GM19328 (cell line): ENCODE measurements around the gene PTAR1.

Source experiments
- ATAC-seq: cut with Tn5 transposase; IDR thresholded peaks from one replicate; pipeline ENCODE4 v1.9.1; 2021; ENCODE audit warnings: mild to moderate bottlenecking, moderate library complexity; ENCODE audit not compliant: unreplicated experiment

PTAR1 gene

DNA sequence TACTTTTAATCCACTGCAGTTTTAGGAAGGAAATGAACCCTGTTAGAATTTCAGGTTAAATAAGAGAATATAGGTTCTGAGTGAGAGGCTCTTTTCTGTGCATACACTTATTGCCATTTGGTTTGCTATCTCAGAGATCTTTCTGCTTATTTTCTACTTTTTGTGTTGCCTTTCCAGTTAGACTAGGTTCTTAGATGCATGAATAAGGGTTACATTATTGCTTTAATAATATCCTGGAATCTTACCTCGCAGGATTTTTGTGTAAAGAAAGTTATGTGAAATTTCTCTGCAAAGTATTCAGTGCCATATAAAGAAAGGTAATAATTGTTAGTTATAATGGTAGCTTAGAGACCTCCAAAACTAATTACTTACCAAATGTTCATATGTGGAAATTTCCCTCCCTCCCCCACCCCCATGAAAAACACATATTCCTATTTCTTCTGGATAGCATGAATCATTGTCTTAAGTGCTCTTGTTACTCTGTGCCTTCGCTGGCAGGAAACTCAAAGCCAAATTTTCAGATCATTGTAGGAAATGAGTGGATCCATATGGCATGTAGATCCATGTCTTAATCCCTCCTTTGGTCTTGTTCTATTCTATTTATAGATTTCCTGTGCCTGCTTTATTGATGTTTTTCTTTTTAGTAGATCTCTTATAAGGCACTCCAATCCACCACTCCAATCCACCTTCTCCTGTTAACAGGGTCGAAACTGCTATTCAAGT, 84.9 kb downstream of the PTAR1 start:
- ATAC-seq = no peak

DNA sequence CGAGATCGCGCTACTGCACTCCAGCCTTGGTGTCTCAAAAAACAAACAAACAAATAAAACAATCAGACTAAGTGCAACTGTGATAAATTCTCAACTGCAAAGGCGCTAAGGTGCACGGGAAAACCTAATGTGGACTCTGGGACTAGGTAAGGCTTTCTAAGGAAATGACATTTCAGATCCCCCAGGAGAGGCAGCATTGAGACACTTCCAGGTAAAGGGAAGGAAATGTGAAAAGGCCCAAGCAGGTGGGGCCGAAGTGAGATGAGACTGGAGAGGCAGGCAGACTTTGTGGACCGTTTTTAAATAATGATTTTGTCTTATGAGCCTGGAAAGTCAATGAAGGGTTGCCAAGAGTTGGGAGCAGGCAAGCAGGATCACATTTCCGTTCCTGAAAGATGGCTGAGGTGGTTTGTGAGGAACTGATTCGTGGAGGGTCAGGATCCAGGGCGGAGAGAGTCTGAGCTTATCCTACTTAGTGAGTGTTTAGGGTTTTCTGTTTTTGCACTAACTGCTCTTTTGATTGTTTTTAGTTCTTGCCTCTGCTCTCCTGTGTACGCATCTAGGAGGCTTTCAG, 85.6 kb downstream of the PTAR1 start:
- no peak for ATAC-seq

DNA sequence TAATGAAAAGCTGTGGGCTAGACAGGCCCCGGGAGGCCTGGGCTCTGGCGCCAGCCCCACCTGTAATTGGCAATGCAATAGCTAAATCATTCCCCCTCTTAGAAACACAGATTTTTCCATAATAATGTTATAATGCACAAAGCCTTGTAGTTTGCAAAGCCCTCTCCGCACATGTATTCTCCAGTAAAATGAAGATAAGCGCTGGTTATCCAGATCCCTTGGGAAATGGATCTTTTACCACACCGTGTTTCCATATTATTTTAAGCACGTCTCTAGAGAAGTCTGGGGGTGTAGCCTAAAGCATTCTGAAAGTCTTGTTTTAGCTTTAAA, 86.5 kb downstream of the PTAR1 start:
- no peak for ATAC-seq

DNA sequence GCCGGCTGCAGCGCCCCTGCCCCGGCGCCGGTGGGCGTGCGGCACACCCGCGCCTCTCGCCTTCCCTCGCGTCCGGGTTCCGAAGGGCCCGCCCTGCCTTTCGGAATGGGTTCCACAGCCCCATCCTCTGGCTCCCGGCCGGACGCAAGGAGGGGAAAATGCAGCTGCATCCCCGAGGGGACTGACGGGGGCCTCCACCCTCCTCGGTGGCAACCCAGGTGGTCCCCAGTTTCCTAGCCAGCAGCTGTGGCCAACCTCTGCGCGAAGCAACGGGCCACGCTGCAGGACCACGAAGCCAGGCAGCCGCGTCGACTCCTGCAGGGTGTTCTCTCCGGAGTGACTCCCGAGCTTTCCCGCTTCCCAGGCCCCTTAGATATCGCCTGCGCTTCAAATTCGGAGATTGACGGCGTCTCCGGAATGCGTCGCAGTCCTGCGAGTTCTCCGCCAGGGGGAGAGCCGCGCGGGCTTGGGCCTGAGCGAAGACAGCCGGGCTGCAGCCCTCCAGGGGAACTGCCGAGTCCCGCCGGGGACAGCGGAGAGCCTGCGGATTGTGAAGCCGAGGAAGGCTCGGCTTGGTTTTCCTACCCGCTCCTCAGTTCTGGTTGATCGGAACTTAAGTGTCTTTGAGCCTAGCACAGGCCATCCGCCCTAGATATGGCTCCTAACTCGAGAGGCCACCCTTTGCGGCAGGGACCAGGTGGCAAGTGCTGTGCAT, 87.1 kb downstream of the PTAR1 start:
- ATAC-seq = peak; percentile 84

DNA sequence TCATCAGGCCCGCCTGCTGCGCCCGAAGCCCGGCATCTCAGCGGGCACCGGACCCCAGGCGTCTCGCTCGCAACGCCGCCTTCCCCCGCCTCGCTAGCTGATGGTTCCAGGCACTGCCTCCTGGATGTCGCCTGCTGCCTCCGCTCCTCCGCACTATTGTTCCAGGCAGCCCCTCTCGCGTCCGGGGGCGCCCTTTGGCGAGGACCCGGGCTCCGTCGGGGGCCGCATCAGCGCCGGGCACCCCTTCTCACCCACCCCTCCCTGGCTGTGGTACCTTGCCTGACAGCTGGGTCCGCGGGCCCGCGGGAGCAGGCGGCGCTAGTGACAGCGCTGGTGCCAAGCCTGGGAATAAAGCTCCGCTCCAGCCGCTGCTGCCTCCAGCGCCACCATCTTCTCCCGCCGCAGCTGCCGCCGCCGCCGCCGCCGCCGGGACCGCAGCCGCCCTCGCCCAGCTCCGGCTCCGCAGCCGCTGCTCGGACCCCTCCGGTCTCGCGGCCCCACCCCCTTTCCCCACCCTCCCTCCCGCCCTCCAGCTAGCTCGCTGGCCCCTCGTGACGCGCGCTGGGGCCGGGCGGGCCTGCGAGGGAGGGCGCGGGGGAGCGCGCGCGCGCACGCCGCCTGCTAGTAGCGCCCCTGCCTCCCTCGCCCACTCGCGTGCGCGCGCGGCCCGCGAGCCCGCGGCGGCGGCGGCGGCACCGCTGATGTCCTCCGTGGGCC, 87.8 kb downstream of the PTAR1 start, which contains the start of gene APBA1:
Gene APBA1 (minus strand): TSS at position 493 of the 717 bp plus-strand sequence.
- ATAC-seq = peak; percentile 40

DNA sequence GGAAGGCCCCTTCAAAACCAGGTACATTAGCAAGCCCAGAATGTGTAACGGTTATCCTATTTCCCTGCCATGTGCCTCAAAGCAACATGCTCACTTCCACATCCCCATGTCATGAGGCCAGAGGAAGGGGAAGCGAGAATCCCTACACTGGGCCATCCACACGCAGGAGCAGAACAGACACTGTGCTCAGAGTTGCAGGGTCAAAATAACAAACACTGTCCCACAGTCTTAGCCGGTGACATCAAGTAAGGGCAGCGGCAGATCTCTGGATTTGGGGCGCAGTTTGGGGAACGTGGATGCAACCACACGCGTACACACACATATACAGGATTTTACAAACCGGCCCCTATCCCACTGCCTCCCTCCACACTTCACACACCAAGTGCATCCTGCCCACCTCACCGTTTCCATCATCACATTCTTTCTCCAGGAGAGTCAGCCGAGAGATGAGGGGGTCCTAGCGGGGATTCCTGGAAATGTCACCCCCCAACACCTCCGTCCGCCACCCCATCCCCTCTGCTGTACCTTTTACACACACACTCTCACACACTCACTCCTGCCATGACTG, 88.4 kb downstream of the PTAR1 start:
- no peak for ATAC-seq

DNA sequence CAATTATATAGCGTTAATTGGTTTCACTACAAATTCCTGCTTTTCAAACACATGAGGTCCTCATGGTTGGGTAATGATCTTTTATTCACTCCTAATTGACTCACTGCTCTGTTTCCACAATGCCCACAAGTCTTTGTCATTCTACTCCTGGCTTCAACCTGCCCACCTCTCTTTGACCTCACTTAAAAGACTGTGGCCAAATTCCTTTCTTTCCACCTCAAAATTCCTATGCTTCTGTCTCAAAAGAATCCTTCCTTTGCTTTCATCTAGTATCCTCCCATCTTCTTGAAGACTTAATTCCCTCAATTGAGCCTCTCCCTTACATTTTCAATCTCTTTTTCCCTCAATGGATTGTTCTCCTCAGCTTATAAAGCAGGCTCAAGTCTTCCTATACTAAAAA, 92.5 kb downstream of the PTAR1 start:
- ATAC-seq = no peak

DNA sequence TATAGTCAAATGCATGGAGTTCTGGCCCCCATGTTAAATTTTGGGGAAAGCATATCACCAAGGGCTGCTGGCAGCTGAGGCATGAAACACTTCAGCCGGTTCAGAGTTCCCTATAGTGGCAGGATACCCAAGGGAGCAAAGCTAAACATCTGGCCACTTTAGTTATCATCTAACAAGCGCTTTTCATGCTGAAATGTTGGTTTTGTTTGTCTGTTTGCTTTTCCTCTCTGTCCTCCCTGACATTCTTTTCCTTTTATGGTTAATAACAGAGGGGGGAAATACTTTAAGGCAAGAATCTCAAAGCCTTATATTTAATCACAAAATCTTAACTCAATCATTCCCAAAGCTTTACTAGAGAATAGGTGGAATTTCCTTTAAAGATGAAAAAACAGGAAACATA, 99.5 kb downstream of the PTAR1 start:
- ATAC-seq = no peak
